ENCODE data around the gene PATL1.

PATL1 gene

GRCh38 chr11:59614277-59615119 is 54.3 kb downstream of the PATL1 start:
- no peak for FAIRE-seq

- no peak for FAIRE-seq
Measured at GRCh38 chr11:59611570-59612565, 57.0 kb downstream of the PATL1 start.

- FAIRE-seq = no peak
Measured at GRCh38 chr11:59610289-59610688, 58.5 kb downstream of the PATL1 start.

GRCh38 chr11:59607703-59608454 is 61.0 kb downstream of the PATL1 start:
- no peak for FAIRE-seq

DNA sequence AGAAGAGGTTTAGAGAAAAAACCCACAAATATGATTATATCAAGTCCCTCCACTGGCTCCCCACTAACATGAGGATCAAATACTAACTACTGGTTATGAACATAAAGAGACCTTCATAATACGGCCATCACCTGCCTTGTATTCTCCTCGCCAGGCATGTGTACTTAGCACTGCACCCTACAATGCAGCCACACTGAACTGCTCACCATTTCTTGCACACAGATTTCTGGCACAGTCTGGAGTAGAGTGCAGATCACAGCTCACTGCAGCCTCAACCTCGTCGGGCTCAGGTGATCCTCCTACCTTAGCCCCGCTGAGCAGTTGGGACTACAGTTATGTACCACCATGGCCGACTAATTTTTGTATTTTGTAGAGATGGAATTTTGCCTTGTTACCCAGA is 66.4 kb downstream of the PATL1 start:
- no peak for FAIRE-seq

DNA sequence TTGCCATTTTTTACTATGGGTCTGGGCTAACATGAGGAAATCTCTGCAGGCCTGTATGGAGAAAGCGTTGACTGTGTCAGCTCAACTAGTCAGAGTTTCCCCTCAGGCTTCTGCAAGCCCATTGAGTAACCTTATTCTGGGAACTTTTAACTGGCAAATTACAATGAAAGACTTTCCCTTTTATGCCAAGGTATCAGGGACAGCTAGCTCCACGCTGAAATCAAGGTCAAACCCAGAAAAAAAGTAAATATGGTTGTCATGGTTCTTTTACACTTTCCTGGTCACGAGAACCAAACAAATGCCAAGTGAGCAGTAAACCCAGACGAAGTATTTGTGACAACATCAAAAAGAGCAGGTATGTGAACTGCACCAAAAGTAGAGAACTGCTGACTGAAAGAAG is 67.0 kb downstream of the PATL1 start:
- FAIRE-seq = no peak

GRCh38 chr11:59600636-59601035 is 68.2 kb downstream of the PATL1 start:
- FAIRE-seq = no peak

DNA sequence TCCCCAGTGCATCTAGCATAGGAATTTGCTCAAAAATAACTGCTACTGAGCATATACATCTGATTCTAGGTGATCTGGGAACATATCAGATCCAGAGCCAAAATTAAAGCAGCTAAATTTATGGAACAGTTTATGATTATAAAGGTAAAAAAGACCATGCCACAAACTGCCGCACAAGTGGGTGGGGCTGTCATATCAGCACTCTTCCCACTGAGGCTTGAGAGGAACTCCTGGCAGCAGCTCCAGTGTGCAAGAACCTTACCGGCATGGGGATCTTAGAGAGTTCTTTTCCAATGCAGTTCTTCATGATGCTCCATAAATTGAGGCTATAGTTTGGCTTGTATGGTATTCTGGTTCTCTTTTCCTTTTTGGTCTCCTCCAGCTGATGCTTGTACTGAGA is 68.6 kb downstream of the PATL1 start:
- FAIRE-seq = no peak

DNA sequence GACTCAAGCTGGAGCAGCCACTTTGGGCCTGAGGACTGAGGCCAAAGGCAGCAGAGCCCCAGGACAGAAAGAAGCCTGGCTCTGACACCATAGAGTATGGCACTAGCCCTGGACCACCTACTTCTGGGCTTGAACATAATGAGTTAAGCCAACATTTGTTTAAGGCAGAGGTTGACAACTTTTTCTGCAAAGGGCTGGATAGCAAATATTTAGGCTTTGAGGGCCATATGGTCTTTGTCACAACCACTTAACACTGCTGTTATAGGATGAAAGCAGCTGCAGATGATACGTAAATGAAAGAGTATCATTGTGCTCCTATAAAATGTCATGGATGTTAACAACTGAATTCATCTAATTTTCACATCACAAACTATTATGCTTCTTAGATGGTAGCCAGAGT is 69.9 kb downstream of the PATL1 start:
- no peak for FAIRE-seq

Data from TTC549 (cell line).